HepG2 (cell line): ENCODE measurements around the gene CHST13. TPM values are rescaled to one million over a fixed set of nuclear protein-coding genes. Genes with fewer than 3 reads are reported as not detected.

ENCODE experiments used
- AGO2 ChIP-seq: fragments of 200-400 bp; formaldehyde crosslinking; optimal IDR thresholded peaks from 2 replicates; pipeline ENCODE3; 2017; ENCODE audit warnings: mild to moderate bottlenecking, low read depth, low read length, moderate library complexity
- AKAP8 ChIP-seq: sonication (generic); formaldehyde crosslinking; IDR thresholded peaks from 2 replicates; pipeline ENCODE4 v1.5.1; 2020; ENCODE audit warnings: mild to moderate bottlenecking, missing genetic modification reagents
- FOXK1 ChIP-seq: sonication (generic); formaldehyde crosslinking; IDR thresholded peaks from 2 replicates; pipeline ENCODE4 v1.4.0; 2020; ENCODE audit warnings: low read depth, missing genetic modification reagents, borderline replicate concordance
- JDP2 ChIP-seq: sonication (generic); formaldehyde crosslinking; IDR thresholded peaks from 2 replicates; pipeline ENCODE4 v1.8.1; 2022; ENCODE audit warnings: missing genetic modification reagents, borderline replicate concordance
- KDM2A ChIP-seq: sonication (generic); formaldehyde crosslinking; IDR thresholded peaks from 2 replicates; pipeline ENCODE4 v1.4.0; 2020; ENCODE audit warnings: low read depth, missing genetic modification reagents, borderline replicate concordance
- KDM5B ChIP-seq: sonication (generic); formaldehyde crosslinking; IDR thresholded peaks from 2 replicates; pipeline ENCODE4 v1.4.0; 2020; ENCODE audit warnings: missing genetic modification reagents, mild to moderate bottlenecking, borderline replicate concordance
- MED1 ChIP-seq: sonication (generic); formaldehyde crosslinking; IDR thresholded peaks from 2 replicates; pipeline ENCODE4 v1.4.0; 2020; ENCODE audit warnings: missing genetic modification reagents
- MTA1 ChIP-seq: sonication (generic); formaldehyde crosslinking; IDR thresholded peaks from 2 replicates; pipeline ENCODE4 v1.4.0; 2020; ENCODE audit warnings: missing genetic modification reagents, mild to moderate bottlenecking, borderline replicate concordance
- PRMT3 ChIP-seq: sonication (generic); formaldehyde crosslinking; IDR thresholded peaks from 2 replicates; pipeline ENCODE4 v1.8.1; 2022; ENCODE audit warnings: low read depth, mild to moderate bottlenecking, moderate library complexity, missing genetic modification reagents, borderline replicate concordance
- RAD21 ChIP-seq: fragments of 450-650 bp; formaldehyde crosslinking; IDR thresholded peaks from 2 replicates; pipeline ENCODE4 v1.5.0; 2020; ENCODE audit warnings: mild to moderate bottlenecking
- RARG ChIP-seq: sonication (generic); formaldehyde crosslinking; IDR thresholded peaks from 2 replicates; pipeline ENCODE4 v1.4.0; 2020; ENCODE audit warnings: low read depth, mild to moderate bottlenecking, missing genetic modification reagents
- SALL1 ChIP-seq: sonication (generic); formaldehyde crosslinking; IDR thresholded peaks from 2 replicates; pipeline ENCODE4 v1.8.0; 2022; ENCODE audit warnings: mild to moderate bottlenecking, missing genetic modification reagents
- SPEN ChIP-seq: sonication (generic); formaldehyde crosslinking; IDR thresholded peaks from 2 replicates; pipeline ENCODE4 v1.5.1; 2020; ENCODE audit warnings: low read depth, mild to moderate bottlenecking, missing genetic modification reagents
- ZMAT3 ChIP-seq: sonication (generic); formaldehyde crosslinking; conservative IDR thresholded peaks from 2 replicates; pipeline ENCODE4 v1.7.0; 2021; ENCODE audit warnings: missing genetic modification reagents
- ZNF564 ChIP-seq: sonication (generic); formaldehyde crosslinking; IDR thresholded peaks from 2 replicates; pipeline ENCODE4 v1.8.1; 2023; ENCODE audit warnings: mild to moderate bottlenecking, missing genetic modification reagents
- ZNF790 ChIP-seq: sonication (generic); formaldehyde crosslinking; IDR thresholded peaks from 2 replicates; pipeline ENCODE4 v1.8.0; 2022; ENCODE audit warnings: missing genetic modification reagents, mild to moderate bottlenecking, borderline replicate concordance
- ZSCAN31 ChIP-seq: sonication (generic); formaldehyde crosslinking; IDR thresholded peaks from 2 replicates; pipeline ENCODE4 v1.5.0; 2020; ENCODE audit warnings: low read depth, mild to moderate bottlenecking, missing genetic modification reagents
- polyA plus RNA-seq, 8 experiments: library from polyadenylated mRNA; depleted of rRNA in 3 of 8; stranded (reverse) in 7 of 8; unstranded in 1 of 8; fragments of >200 nt; fragmentation: Illumina TruSeq in 4 of 8; extraction: Trizol in 4 of 8; gene quantifications; 2 replicates each; pipeline versions ENCODE4 v1.2.1 to v1.2.3, GENCODE V29; 2011 to 2016; ENCODE audit warnings: low read depth in 4 of 8, missing spikeins in 1 of 8, mixed read lengths in 1 of 8; ENCODE audit not compliant: insufficient read depth in 1 of 8
- total RNA-seq, 5 experiments: library from RNA; depleted of rRNA; stranded (reverse); fragments of >200 nt; fragmentation: Illumina TruSeq; extraction: Trizol; gene quantifications; 2 replicates each; pipeline ENCODE4 v1.2.3, GENCODE V29; 2016; ENCODE audit warnings: low read depth in 1 of 5
- TF ChIP-seq, protein P1 (sequence below): sonication (generic); formaldehyde crosslinking; IDR thresholded peaks from 2 replicates; pipeline ENCODE4 v1.9.0; 2022; ENCODE audit warnings: missing genetic modification reagents, mild to moderate bottlenecking, borderline replicate concordance
- TF ChIP-seq, protein P2 (sequence below): sonication (generic); formaldehyde crosslinking; IDR thresholded peaks from 2 replicates; pipeline ENCODE4 v1.5.0; 2020; ENCODE audit warnings: missing genetic modification reagents, mild to moderate bottlenecking, borderline replicate concordance
- TF ChIP-seq, protein P3 (sequence below): sonication (generic); formaldehyde crosslinking; conservative IDR thresholded peaks from 2 replicates; pipeline ENCODE4 v1.8.0; 2022; ENCODE audit warnings: mild to moderate bottlenecking, moderate library complexity, missing genetic modification reagents
- TF ChIP-seq, protein P4 (sequence below): IDR thresholded peaks from 2 replicates; pipeline ENCODE4 v1.6.1; 2016; ENCODE audit warnings: low read depth

CHST13 gene
- total and polyA plus RNA-seq, 2 of the 13 experiments (the other 11 are each of a cell fraction or from before 2014, with no cell fraction given): 32.0 to 43.1 TPM

DNA sequence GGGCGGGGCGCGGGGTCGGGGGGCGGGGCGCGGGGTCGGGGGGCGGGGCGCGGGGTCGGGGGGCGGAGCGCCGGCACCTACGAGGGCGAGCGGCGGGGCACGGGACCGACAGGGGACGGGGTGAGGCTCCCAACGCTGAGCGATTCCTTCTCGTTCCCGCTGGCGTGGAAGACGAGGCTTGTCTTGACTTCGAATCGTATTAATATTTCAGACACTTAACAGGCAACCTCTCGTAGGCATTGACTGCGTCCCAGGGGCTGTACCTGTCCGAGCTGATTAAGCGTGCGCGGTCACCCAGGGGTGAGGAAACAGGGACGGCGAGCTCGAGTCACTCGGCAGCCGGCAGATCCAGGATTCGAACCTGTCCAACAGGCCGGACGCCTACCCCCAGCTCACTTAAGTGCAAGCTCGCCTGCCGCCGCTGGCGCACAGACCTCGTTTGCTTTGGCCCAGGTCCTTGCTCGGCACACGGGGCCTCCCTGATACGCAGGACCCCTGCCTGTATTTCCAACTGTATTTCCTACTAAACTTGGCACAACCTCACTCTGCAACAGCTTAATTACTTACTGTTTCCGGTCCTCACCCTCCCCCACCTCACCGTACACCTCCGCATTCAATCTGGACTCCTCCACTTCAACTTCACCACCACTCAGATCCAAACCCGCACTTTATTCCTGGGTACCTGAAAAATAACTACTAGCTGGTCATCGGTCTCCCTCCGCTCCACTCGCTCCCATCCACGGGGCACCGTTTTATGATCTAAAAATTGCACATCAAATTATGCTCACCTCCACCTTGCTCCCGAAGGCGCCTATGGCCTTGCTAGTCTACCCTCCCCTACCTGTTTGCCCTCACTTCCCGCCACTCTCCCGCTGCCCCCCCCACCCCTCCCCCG is 47.5 kb upstream of the CHST13 start (continued):
- TF ChIP-seq, protein P1, sequence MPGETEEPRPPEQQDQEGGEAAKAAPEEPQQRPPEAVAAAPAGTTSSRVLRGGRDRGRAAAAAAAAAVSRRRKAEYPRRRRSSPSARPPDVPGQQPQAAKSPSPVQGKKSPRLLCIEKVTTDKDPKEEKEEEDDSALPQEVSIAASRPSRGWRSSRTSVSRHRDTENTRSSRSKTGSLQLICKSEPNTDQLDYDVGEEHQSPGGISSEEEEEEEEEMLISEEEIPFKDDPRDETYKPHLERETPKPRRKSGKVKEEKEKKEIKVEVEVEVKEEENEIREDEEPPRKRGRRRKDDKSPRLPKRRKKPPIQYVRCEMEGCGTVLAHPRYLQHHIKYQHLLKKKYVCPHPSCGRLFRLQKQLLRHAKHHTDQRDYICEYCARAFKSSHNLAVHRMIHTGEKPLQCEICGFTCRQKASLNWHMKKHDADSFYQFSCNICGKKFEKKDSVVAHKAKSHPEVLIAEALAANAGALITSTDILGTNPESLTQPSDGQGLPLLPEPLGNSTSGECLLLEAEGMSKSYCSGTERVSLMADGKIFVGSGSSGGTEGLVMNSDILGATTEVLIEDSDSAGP (CRISPR knock-in tag): peak; percentile 49; the same call in 1 of the 2 replicates
- 0 out of 2 replicates have a peak, but pooled peaks have one; percentile 14 for TF ChIP-seq KDM5B (CRISPR knock-in tag)
- peak; percentile 28; the same call in 1 of the 2 replicates for TF ChIP-seq MTA1 (CRISPR knock-in tag)
- TF ChIP-seq, protein P2, sequence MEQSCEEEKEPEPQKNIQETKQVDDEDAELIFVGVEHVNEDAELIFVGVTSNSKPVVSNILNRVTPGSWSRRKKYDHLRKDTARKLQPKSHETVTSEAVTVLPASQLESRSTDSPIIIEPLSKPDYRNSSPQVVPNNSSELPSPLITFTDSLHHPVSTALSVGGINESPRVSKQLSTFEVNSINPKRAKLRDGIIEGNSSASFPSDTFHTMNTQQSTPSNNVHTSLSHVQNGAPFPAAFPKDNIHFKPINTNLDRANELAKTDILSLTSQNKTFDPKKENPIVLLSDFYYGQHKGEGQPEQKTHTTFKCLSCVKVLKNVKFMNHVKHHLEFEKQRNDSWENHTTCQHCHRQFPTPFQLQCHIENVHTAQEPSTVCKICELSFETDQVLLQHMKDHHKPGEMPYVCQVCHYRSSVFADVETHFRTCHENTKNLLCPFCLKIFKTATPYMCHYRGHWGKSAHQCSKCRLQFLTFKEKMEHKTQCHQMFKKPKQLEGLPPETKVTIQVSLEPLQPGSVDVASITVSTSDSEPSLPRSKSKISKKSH (CRISPR knock-in tag): 0 out of 2 replicates have a peak, but pooled peaks have one; percentile 34
- 0 out of 2 replicates have a peak, but pooled peaks have one; percentile 22 for TF ChIP-seq RAD21
- TF ChIP-seq RARG (CRISPR knock-in tag): no peak
- TF ChIP-seq ZNF564 (CRISPR knock-in tag): 0 out of 2 replicates have a peak, but pooled peaks have one; percentile 32
- TF ChIP-seq, protein P3, sequence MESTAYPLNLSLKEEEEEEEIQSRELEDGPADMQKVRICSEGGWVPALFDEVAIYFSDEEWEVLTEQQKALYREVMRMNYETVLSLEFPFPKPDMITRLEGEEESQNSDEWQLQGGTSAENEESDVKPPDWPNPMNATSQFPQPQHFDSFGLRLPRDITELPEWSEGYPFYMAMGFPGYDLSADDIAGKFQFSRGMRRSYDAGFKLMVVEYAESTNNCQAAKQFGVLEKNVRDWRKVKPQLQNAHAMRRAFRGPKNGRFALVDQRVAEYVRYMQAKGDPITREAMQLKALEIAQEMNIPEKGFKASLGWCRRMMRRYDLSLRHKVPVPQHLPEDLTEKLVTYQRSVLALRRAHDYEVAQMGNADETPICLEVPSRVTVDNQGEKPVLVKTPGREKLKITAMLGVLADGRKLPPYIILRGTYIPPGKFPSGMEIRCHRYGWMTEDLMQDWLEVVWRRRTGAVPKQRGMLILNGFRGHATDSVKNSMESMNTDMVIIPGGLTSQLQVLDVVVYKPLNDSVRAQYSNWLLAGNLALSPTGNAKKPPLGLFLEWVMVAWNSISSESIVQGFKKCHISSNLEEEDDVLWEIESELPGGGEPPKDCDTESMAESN: no peak; the same call in 1 of the 2 replicates
- TF ChIP-seq AKAP8 (CRISPR knock-in tag): no peak
- TF ChIP-seq AGO2: no peak
- 0 out of 2 replicates have a peak, but pooled peaks have one; percentile 16 for TF ChIP-seq ZMAT3 (CRISPR knock-in tag)
- TF ChIP-seq JDP2 (CRISPR knock-in tag): no peak
- 0 out of 2 replicates have a peak, but pooled peaks have one; percentile 49 for TF ChIP-seq ZSCAN31 (CRISPR knock-in tag)
- 0 out of 2 replicates have a peak, but pooled peaks have one; percentile 4 for TF ChIP-seq SPEN (CRISPR knock-in tag)
- TF ChIP-seq SALL1: peak; percentile 33; the same call in 1 of the 2 replicates
- TF ChIP-seq, protein P4, sequence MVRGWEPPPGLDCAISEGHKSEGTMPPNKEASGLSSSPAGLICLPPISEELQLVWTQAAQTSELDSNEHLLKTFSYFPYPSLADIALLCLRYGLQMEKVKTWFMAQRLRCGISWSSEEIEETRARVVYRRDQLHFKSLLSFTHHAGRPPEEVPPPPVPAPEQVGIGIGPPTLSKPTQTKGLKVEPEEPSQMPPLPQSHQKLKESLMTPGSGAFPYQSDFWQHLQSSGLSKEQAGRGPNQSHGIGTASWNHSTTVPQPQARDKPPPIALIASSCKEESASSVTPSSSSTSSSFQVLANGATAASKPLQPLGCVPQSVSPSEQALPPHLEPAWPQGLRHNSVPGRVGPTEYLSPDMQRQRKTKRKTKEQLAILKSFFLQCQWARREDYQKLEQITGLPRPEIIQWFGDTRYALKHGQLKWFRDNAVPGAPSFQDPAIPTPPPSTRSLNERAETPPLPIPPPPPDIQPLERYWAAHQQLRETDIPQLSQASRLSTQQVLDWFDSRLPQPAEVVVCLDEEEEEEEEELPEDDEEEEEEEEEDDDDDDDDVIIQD (CRISPR knock-in tag): no peak
- peak; percentile 21; the same call in 1 of the 2 replicates for TF ChIP-seq MED1 (CRISPR knock-in tag)
- peak; percentile 38; the same call in 1 of the 2 replicates for TF ChIP-seq KDM2A (CRISPR knock-in tag)
- TF ChIP-seq PRMT3 (CRISPR knock-in tag): no peak
- peak; percentile 50; the same call in 1 of the 2 replicates for TF ChIP-seq ZNF790 (CRISPR knock-in tag)
- no peak for TF ChIP-seq FOXK1 (CRISPR knock-in tag)
